ENCODE data around the gene FAM234A.

FAM234A gene

DNA sequence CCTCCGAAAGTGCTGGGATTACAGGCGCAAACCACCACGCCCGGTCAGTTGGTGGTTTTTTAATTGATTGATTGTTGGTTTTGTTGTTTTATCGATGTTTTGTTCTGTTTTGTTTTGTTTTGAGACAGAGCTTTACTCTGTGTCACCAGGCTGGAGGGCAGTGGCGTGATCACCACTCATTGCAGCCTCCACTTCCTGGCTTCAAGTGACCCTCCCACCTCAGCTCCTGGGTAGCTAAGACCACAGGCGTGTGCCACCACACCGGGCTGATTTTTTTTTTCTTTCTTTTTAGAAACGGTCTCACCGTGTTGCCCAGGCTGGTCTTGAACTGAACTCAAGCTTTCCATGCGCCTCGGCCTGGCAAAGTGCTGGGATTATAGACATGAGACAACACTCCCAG is 12.4 kb downstream of the FAM234A start:
- no peaks in the 10 kb centered on the region for H4K20me1 ChIP-seq (ENCODE audit: insufficient read depth, low read length)
- H3K27me3 ChIP-seq (ENCODE audit: insufficient read depth, low read length), result no peaks in the 10 kb centered on the region
- peaks cover 4% of the 10 kb centered on the region for H3K4me1 ChIP-seq (ENCODE audit: insufficient read depth, low read length, severe bottlenecking)
- no peak overlapping the region for H3K4me3 ChIP-seq (ENCODE audit: low read depth, low read length, poor library complexity, severe bottlenecking)
- H2AFZ ChIP-seq (ENCODE audit: low read length), result no peak overlapping the region
- H3K9ac ChIP-seq (ENCODE audit: low read length), result no peak overlapping the region
- no peaks in the 10 kb centered on the region for H3K9me2 ChIP-seq (ENCODE audit: low read depth, low read length)
- H3F3A ChIP-seq (ENCODE audit: insufficient read depth, low read length), result no peaks in the 10 kb centered on the region
- H3K4me2 ChIP-seq (ENCODE audit: low read length), result no peak overlapping the region
- no peaks in the 10 kb centered on the region for H3K9me3 ChIP-seq (ENCODE audit: low read length)
- no peaks in the 10 kb centered on the region for H3K79me2 ChIP-seq (ENCODE audit: insufficient read depth, low read length)
- H3K36me3 ChIP-seq (ENCODE audit: insufficient read depth, low read length), result peaks cover 5% of the 10 kb centered on the region; the same call in 1 of the 2 replicates
- H3K27ac ChIP-seq (ENCODE audit: low read depth, low read length, poor library complexity, severe bottlenecking), result no peak overlapping the region
- TF ChIP-seq, protein P1, sequence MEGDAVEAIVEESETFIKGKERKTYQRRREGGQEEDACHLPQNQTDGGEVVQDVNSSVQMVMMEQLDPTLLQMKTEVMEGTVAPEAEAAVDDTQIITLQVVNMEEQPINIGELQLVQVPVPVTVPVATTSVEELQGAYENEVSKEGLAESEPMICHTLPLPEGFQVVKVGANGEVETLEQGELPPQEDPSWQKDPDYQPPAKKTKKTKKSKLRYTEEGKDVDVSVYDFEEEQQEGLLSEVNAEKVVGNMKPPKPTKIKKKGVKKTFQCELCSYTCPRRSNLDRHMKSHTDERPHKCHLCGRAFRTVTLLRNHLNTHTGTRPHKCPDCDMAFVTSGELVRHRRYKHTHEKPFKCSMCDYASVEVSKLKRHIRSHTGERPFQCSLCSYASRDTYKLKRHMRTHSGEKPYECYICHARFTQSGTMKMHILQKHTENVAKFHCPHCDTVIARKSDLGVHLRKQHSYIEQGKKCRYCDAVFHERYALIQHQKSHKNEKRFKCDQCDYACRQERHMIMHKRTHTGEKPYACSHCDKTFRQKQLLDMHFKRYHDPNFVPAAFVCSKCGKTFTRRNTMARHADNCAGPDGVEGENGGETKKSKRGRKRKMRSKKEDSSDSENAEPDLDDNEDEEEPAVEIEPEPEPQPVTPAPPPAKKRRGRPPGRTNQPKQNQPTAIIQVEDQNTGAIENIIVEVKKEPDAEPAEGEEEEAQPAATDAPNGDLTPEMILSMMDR (IDR thresholded peaks at IDR 0.05; ENCODE audit: low read length), result no peak
- TF ChIP-seq EZH2 (IDR thresholded peaks at IDR 0.05; ENCODE audit: borderline replicate concordance, low read length), result no peak

DNA sequence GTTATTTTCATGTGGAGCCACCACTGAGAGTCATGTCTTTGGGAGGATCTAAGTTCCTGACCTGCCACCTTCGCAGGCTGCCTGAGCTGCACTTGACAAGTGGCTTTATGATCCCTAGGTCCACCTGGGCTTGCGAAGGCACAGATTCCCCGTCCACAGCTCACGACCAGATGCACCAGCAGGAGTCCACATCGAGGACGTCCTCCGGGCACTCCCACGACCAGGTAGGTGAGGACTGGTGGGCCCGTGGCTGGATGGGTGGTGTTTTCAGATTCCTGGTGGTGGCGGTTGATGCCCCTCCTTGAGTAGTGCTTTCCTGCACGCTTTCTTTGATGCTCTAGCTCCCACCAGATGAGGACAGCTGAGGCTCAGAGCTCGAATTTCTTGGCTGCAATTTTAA is 14.8 kb downstream of the FAM234A start:
- Histone ChIP-seq H3K79me2 (ENCODE audit: insufficient read depth, low read length) (no peaks in the 10 kb centered on the region), H3K9me2 (ENCODE audit: low read depth, low read length) (no peaks in the 10 kb centered on the region), H3F3A (ENCODE audit: insufficient read depth, low read length) (no peaks in the 10 kb centered on the region), H4K20me1 (ENCODE audit: insufficient read depth, low read length) (no peaks in the 10 kb centered on the region), H3K36me3 (ENCODE audit: insufficient read depth, low read length) (peaks cover 14% of the 10 kb centered on the region), H3K9ac (ENCODE audit: low read length) (no peak overlapping the region), H3K9me3 (ENCODE audit: low read length) (no peaks in the 10 kb centered on the region), H3K27ac (ENCODE audit: low read depth, low read length, poor library complexity, severe bottlenecking) (no peak overlapping the region), H3K27me3 (ENCODE audit: insufficient read depth, low read length) (no peaks in the 10 kb centered on the region), H2AFZ (ENCODE audit: low read length) (no peak overlapping the region), H3K4me3 (ENCODE audit: low read depth, low read length, poor library complexity, severe bottlenecking) (no peak overlapping the region), H3K4me2 (ENCODE audit: low read length) (no peak overlapping the region), H3K4me1 (ENCODE audit: insufficient read depth, low read length, severe bottlenecking) (peaks cover 13% of the 10 kb centered on the region)
- TF ChIP-seq, protein P1 (IDR thresholded peaks at IDR 0.05; ENCODE audit: low read length), result no peak
- no peak for TF ChIP-seq EZH2 (IDR thresholded peaks at IDR 0.05; ENCODE audit: borderline replicate concordance, low read length)

DNA sequence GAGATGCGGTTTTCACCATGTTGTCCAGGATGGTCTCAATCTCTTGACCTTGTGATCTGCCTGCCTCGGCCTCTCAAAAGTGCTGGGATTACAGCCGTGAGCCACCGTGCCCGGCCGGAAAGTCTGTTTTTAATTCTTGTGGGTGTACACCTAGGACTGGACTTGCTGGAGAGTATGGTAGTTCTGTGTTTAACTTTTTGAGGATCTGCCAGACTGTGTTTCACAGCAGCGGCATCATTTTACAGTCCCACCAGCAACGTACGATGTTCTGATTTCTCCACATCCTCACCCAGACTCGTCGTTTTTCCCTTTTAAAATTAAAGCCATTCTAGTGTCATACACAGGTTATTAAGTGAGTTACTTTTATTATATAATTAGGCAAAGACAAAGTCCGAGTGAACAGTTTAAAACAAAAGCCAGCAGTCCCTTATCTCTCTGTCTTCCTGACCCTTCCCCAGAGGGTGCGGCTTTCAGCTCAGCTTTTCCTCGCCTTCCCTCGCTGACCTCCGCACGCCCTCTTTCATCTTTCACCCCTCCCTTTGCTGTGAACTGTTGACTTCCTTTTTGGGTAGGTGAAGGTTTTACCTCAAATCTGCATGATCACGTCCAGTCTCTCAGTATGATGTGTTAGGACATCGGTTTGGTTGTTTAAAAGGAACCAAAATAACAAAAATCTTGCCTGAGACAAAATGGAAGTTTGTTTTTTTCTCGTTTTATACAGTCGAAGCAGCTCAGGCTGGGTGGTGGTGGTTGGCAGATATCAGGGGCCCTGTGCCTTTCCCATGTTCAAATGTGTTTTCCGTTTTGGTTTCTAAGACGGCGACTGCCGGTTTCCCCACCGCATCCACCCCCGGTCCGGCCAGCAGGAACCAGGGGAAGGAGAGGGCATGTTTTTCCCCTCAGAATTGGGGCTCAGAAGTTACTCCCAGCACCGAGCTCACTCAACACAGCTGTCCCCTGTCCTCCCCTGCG is 18.0 kb downstream of the FAM234A start:
- H3K9me3 ChIP-seq (ENCODE audit: low read length), result no peaks in the 10 kb centered on the region
- H3F3A ChIP-seq (ENCODE audit: insufficient read depth, low read length), result no peaks in the 10 kb centered on the region; the same call in 1 of the 2 replicates
- H3K4me3 ChIP-seq (ENCODE audit: low read depth, low read length, poor library complexity, severe bottlenecking), result no peak overlapping the region
- no peaks in the 10 kb centered on the region for H3K79me2 ChIP-seq (ENCODE audit: insufficient read depth, low read length)
- H3K4me1 ChIP-seq (ENCODE audit: insufficient read depth, low read length, severe bottlenecking), result peaks cover 13% of the 10 kb centered on the region
- peak overlapping the region; percentile 26 for H3K27ac ChIP-seq (ENCODE audit: low read depth, low read length, poor library complexity, severe bottlenecking)
- no peaks in the 10 kb centered on the region for H3K9me2 ChIP-seq (ENCODE audit: low read depth, low read length)
- H2AFZ ChIP-seq (ENCODE audit: low read length), result no peak overlapping the region
- TF ChIP-seq, protein P1 (IDR thresholded peaks at IDR 0.05; ENCODE audit: low read length), result no peak
- TF ChIP-seq EZH2 (IDR thresholded peaks at IDR 0.05; ENCODE audit: borderline replicate concordance, low read length), result no peak
- H4K20me1 ChIP-seq (ENCODE audit: insufficient read depth, low read length), result no peaks in the 10 kb centered on the region
- peak overlapping the region; percentile 13 for H3K4me2 ChIP-seq (ENCODE audit: low read length)
- peaks cover 29% of the 10 kb centered on the region for H3K36me3 ChIP-seq (ENCODE audit: insufficient read depth, low read length)
- H3K9ac ChIP-seq (ENCODE audit: low read length), result no peak overlapping the region
- no peaks in the 10 kb centered on the region for H3K27me3 ChIP-seq (ENCODE audit: insufficient read depth, low read length)

Measured in OCI-LY1 (cell line).